ENCODE results near the gene HESX1.

HESX1 gene

DNA sequence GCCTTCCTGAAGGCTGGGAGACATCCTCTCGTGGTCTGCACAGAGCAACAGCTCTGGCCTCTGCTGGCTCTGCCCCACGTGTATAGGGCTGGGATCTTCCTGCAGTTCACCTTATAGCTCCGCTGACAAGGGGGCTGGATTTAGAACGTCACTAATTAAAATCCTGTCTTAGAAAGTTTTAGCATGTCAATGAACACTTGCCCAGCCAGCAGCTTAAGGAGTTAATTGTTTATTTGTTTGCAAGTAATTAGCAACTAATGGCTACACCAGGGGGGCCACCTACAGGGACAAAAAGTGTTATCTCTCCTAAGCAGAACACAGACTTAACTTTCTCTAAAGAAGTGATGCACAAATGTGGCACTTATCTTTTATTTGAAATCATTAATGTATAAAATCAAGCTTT lies at the start of gene HESX1:
HESX1 (minus strand) TSS at position 84 of the 403 bp plus-strand sequence; CDS start at position 24, 60 bp downstream.
- peak; percentile 73 for DNase-seq (ENCODE audit: low spot score)

DNA sequence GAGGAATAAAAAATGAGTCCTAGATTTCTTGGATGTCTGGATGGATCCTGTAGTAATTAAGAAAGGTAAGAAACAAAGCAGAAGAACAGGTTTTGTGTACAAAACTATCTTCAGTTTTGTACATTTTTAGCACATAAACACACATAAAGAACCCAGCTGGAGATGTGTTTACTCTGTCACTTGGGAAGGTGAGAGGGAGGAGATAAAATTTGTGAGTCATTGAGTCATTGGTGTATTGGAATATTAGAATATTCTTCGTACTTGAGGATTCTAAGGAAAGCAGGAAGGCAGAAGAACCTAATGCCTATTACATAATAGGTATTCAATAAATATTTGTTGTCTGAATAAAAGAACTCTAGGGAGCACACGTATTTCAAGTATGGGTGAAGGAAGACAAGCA lies 45.2 kb upstream of the HESX1 start:
- DNase-seq (ENCODE audit: low spot score), result no peak

DNA sequence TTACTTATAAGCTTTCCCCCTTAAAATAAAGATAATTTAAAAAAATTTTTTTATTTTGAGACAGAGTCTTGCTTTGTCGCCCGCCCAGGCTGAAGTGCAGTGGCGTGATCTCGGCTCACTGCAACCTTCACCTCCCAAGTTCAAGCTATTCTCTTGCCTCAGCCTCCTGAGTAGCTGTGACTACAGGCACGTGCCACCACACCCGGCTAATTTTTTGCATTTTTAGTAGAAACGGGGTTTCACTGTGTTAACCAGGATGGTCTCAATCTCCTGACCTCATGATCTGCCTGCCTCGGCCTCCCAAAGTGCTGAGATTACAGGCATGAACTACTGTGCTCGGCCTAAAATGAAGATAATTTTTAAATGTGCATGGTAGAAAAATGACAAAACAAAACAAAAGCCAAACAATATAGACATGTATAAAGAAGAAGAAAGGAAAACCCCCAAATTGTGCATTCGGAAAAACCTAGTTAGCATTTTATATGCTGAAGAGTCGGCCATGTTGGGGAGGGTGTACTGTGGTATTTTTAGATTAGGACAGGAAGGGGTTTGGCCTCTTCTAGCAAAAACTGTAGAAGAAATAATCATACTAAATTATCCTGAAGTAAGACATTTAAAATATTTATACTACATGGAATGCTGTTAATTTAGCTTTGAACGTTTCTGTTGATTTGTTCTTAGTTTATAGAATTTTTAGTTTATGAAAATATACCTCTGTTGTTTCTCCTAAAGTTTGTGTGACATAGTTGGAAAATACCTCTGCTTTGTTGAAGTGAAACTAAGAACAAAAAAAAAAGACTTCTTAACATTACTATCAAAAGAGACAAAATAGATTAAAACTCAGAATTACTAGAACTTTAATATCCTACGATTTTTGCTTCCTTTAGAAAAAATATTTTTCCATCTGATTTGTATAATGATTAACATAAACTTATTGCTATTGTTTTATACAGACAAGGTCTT lies 35.1 kb upstream of the HESX1 start:
- DNase-seq (ENCODE audit: low spot score), result no peak

DNA sequence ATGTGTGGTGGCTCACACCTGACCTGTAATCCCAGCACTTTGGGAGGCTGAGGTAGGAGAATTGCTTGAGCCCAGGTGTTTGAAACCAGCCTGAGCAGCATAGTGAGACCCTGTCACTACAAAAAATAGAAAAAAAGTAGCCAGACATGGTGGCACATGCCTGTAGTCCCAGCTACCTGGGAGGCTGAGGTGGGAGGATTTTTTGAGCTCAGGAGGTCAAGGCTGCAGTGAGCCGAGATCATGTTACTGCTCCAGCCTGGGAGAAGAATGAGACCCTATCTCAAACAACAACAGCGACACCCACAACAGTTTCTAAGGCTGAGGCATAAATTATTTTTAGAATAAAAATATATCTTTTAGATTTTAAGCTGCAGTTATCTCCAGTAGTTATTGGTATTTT lies 34.0 kb upstream of the HESX1 start:
- no peak for DNase-seq (ENCODE audit: low spot score)

DNA sequence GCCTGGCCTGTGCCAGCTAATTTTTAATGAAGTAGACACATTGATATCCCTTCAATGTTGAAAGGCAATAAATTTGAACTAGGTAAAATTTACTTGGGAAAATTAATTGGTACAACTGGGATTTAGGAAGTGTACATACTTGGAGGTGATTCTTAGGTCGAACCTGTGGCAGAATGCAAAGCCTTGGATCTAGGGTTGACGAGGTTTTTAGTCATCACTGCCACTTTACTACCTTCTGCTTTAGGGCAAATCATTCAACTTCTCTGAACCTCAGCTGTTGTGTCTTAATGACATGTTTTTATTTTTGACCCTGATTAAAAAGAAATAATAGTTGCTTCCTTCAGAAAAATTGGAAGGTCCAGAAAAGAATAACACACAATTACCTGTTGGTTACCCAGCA lies 30.2 kb upstream of the HESX1 start:
- DNase-seq (ENCODE audit: low spot score), result no peak

DNA sequence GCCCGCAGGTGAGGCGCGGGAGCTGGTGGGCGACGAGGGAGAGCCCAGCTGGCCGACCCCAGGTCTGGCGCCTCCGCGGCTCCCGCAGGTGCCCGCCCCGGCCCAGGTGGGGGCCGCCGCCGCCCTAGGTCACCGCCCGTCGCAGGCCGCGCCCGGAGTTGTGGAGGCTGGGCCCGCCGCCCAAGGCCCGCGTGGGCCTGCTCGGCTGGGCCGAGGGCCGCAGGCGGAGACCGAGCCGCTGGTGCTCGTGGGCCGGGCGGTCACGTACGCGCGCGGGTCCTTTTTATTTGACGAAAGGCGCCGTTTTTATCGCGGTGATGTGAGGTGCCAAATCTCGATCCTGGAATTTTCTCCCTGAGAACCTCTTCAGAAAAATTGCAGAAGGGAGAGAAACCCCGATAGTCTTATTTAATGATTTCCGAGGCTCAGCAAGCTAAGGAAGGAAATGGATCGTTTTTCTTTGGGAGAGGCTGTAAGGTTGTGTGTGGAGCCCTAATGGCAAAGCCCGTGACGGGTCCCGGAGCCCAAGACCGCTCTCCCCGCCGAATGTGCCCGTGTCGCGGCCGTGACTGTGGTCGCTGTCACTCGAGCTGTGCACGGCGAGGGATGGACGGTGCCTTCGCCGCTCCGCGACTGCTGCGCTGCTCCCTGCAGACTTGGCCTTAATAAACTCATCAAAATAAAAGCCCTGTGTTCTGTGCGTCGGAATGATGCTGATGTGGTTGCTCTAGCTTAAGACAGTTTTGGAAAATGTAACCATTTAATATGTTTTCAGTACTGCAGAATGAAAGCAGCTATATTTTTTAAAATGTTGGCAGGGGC lies 28.4 kb upstream of the HESX1 start:
- DNase-seq (ENCODE audit: low spot score), result peak; percentile 40

DNA sequence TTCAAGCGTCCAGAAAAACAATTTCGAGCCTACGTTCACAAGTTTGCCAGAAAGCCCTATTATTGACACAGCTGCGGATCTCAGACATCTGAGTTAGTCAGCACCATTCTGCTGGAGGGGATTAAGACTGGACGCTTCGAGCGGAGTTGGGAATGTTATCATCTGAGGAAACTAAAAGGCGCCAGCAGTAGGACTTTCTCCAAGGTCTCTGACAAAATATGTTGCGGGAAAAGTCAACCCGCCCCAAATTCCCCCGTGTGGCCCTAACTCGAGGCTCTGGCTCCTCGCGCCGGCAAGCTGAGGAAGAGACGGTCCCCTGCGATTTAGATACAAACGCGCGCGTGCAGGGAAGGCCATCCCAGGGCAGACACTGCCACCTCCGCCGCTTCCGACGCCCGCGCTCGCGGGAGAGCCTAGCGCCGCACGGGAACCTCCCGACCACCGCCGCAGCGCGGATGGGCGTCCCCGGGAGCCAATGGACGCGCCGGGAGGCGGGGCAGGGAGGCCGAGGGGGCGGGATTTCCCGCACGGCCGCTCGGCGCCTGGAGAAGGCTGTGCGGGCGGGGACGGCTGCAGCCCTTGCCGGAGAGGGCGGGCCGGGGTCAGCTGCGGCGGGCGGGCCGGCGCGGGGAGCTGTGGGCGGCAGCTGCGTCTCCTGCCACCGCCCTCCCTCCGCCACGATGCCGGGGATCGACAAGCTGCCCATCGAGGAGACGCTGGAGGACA lies 27.6 kb upstream of the HESX1 start, which contains the start of gene APPL1:
APPL1 (plus strand) TSS at position 526 of the 726 bp plus-strand sequence; CDS start at position 681, 155 bp downstream.
- DNase-seq (ENCODE audit: low spot score), result peak; percentile 100

DNA sequence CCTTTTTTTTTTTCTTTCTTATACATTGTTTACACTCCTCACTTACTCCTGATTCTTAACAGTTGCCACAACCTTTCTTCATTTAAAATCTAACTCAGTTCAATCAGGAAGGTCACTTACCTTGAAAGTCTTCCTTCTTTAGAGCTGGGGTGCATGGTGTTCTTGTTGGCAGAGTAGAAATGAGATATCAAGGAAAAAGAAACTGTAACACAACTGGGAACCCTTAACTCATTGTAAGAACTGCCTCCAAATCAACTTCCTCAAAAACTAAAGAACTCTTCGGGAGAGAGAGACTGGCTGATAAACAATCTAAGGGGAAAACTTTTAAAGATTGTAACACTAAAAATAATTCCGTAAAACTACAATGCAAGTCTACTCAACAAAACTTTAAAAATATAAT lies 26.4 kb upstream of the HESX1 start:
- DNase-seq (ENCODE audit: low spot score), result no peak

DNA sequence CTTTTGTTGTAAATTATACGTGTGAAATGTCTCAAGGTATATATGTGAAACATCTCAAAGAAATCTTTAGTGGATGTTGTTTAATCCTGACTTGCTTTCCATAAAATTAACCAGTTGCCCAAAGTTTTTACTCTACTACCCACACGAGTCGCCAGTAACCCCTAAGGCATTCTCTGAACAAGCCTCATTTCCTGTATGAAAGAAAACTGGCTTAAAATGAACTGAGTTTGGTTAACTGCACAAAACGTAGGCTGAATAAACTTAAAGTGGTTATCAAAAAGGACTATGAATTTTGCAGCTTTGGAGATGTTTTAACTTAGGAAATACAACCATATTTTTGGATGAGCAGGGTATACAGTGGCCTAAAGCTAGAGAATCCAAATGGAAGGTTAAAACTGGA lies 25.1 kb upstream of the HESX1 start:
- no peak for DNase-seq (ENCODE audit: low spot score)

DNA sequence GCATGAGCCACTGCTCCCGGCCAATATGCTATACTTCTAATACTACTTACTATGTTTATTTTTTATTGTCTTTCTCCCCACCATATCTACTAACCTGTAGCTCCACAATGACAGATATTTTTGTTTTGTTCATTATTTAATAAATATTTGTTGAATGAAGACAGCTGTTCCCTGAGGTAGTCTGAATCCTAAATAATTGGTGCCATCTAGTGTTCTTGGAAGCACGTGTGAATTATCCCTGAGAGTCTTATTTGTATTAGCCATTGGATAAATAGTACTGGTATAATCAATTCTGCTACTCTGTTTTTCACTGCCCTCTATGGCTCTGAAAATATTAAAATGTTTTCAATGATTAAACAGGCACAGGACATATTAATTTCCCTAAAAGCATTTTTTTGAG lies 22.1 kb upstream of the HESX1 start:
- DNase-seq (ENCODE audit: low spot score), result no peak

DNA sequence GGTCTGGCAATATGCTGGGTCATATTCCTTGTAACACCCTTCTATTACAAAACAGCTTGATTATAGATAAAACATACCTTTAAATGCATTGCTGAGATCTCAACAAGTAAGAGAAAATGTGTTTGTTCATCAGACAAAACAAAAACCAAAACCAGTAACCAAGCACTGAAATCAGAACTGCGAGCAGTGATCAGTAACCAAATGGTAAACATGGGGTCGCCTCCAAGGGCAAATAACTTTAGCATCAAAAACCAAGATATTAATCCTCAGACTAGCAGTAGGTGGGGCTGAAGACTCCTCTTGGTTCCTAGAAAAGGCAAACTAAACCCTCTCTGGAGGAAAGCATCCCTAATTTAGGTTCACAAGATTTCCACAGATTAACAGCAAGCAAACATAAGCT lies 6.6 kb upstream of the HESX1 start:
- DNase-seq (ENCODE audit: low spot score), result no peak

DNA sequence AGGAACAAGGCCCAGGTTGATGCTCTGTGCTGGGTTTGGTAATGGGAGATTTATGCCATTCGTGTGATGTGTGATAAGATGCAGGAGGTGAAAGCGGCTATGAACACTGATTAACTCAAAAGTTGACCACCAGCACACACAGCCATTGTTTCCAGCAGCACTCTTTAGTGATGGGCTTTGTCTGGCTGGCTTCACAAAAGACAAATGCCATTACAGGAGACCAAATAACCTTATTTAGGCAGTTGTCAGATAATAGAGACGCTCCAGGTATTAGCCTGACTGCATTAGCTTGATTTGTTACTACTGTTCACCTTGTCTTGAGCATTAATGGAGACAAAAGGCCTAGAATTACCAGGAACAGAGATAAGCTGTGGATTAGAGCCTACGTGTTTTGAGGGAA lies 5.1 kb downstream of the HESX1 start:
- no peak for DNase-seq (ENCODE audit: low spot score)

DNA sequence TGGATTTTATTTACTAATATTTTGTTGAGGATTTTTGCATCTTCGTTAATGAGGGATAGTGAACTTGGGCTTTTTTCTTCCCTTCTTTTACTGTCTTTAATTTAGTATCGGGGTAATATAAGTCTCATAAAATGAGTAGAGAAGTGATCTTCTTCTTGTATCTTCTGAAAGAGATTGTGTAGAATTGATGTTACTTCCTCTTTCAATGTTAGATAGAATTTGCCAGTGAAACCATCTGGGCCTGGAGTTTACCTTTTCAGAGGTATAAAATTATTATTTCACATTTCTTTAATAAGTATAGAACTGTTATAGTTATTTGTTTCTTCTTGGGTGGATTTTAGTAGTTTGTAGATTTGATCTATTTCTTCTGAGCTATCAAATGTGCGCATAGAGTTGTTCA lies 7.8 kb downstream of the HESX1 start:
- DNase-seq (ENCODE audit: low spot score), result no peak

DNA sequence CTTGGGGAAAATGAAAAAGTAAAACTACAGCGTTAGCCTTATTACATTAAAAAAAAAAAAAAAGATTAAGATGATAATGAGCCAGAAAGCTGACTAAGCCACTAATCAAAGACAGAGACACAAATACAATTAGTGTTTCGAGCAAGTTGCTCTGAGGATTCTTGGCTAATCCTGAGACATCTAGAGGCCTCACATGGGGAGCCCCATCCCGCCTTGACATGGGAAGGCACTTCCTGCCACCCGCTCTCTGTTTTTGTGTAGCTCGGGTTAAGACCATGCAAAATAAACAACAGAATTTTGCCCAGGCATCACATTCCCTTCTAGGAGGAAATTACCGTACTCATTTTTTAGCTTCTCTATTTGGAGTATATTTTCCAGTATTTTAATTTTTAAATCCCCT lies 15.3 kb downstream of the HESX1 start:
- peak; percentile 38 for DNase-seq (ENCODE audit: low spot score)

DNA sequence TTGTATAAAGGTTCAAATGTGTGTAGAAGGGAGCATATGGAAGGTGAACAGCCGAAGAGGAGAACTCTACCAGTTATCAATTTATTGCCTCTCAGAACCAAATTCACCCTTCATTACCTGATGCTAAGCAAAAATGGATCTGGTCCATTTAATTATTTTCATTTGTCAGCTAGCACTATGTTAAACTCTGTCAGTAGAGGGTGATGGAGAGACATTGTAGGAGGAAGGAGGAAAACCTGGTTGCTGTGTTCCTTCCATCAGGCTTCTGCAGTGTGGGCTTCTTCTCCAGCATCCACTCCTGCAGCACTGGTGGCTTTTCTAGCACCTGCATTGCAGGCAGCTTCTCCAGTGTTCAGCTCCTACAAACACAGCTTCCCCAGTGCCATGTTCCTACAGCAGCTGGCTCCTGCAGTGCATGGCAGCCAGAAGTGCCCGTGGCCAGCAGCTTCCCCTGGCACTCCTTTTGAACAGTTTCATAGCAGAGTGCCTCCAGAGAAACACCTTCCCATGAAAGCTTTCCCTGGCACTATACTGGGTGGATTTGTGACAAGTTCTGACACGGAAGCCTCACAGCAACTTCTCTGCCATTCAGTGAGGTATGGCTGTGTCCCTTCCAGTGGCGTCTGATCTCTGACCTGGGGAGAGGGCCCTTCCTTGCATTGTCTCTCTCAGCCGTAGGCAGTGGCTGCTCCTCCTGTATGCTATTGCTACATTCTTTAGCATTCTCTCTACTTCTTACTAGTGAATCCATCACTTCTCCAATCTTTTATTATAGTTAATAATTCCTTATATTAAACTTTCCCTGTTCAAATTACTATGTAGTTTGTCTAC lies 20.0 kb downstream of the HESX1 start:
- no peak for DNase-seq (ENCODE audit: low spot score)

DNA sequence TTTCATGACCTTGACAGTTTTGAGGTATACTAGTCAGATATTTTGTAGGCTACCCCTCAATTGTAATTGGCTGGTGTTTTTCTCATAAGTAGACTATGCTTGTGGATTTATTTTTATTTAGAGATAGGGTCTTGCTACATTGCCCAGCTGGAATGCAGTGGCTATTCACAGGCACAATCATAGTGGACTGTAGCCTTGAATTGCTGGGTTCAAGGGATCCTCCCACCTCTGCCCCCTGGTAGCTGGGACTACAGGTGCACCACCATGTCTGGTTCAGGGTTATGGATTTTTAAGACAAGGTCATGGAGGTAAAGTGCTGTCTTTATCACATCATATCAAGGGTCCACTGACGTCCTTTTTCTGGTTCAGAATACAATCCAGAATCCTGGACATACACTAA lies 23.7 kb downstream of the HESX1 start:
- DNase-seq (ENCODE audit: low spot score), result no peak

DNA sequence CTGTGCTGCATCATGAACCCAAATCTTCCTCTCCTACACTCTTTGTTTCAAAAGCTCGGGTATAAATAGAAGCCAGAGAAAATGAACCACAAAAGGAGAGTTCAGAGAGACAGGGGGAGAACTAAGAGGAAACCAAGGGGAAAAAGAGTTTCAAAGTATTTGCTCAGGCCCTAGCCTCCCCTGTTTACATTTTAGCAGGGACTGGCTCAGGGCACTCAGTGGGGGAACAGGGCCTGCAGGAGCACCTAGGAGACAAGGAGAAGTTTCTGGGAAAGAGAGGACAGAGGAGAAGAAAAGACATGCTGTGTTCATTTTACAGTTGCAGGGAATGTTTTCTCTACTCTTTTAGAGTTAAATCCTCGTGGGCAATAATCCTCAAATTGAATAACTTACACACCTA lies 26.1 kb downstream of the HESX1 start:
- no peak for DNase-seq (ENCODE audit: low spot score)

DNA sequence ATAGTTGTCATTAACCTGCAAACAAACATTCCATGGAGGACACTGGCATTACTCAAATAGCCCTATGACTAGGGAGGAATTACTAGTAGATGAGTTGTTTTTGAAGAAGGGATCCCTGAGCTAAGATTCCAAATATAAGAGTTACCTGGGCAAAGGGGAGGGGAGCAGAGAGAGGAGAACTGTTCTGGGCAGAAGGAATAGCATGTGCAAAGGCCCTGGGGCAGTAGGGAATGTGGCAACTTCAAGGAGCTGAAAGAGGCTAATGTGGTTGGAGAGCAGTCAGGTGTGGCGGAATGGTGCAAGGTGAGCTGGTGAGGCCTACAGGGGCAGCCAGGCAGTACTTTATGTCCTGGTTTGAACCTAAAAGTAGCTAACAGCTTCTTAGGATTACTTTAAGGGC lies 28.8 kb downstream of the HESX1 start:
- DNase-seq (ENCODE audit: low spot score), result no peak

DNA sequence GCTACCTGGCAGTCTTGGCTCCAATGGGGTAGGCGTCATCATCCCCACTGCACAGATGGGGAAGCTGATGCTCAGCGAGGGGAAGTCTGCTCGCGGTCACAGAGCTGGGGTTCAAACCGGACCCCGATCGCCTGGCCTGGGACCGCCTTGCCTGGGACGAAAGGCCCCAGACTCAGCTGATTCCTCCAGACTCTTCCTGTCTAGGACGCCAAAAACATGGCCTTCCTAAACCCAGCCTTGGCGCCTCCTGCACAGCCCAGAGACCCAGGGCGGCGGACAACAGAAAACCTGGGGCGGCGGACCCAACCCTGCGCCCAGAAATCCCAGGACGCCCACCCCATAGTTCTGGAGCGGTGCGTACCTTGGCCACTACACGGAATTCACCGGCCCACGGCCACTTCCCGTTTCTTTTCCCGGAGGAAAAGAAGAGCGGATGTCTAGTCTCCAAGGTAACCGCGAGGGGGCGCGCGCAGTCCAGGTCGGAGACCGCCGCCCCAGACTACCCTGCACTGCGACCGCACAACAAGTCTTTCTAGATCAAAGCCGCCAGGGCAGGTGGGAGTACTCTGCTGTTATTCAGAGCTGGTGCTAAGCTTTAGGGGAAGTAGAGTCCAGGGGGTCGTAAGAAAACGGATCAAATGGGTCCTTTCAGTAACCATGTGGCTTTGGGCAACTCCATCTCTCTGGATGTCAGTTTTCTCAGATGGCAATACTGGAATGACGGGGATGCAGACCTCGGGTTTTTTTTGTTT lies 29.7 kb downstream of the HESX1 start:
- peak; percentile 84 for DNase-seq (ENCODE audit: low spot score)

DNA sequence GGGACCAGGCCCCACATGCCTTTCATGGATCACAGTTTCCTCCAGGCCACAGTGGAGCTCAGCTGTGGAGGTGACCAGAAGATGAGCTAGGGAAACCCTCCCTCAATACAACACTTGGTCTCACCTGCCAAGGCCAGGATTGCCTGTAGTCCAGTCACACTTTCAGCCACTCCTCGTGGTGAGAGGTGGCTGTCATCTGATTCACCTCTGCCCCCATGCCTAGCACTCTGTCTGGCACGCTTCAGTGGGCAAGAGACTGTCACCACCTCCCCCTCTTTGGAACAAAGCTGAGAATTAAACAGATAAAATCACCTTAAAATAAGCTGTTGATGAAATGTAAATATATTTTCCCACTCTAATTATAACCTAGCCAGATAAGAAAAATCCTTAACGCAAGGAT lies 30.7 kb downstream of the HESX1 start:
- no peak for DNase-seq (ENCODE audit: low spot score)

DNA sequence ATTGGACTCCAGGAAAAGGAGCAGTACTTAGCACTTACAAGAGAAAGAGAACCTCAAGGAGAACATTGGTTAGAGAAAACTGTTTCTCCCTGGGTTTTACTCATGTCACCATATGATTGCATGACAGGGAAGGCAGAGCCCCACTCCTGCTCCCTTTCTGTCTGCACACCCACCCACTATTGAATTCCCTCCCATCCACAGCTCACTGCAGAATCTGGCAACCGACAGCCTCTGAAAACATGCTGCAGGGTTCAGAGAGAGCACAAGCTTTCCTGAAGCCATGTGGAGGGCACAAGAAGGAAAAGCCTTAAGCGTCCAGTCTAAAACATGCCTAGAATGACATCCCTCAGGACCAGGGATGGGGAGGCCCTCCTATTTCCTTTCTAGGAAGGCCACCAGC lies 31.6 kb downstream of the HESX1 start:
- no peak for DNase-seq (ENCODE audit: low spot score)

Data from iPS-NIHi11 (cell line).